Measurements from ENCODE around the gene PPP6R2.

PPP6R2 gene

DNA sequence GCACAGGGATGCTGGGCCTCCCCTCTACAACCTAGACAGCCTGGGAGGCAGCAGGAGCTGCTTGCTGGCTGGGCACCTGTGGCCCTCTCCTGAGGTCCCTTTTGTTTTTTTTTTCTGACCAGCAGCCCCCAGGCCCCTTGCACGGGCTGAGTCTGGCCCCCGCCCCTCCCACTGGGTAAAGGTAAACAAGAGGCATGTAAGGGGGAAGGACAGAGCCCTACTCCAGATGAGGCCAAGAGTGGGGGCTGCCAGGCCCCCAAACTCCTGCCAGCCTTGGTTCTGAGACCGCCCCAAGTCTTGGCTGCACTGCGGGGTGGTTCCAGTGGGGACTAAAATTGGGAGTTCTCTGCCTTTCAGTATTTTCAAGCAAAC, 44.9 kb upstream of the PPP6R2 start:
- no peak for DNase-seq (ENCODE audit: extremely low spot score)
- TF ChIP-seq, protein P1, sequence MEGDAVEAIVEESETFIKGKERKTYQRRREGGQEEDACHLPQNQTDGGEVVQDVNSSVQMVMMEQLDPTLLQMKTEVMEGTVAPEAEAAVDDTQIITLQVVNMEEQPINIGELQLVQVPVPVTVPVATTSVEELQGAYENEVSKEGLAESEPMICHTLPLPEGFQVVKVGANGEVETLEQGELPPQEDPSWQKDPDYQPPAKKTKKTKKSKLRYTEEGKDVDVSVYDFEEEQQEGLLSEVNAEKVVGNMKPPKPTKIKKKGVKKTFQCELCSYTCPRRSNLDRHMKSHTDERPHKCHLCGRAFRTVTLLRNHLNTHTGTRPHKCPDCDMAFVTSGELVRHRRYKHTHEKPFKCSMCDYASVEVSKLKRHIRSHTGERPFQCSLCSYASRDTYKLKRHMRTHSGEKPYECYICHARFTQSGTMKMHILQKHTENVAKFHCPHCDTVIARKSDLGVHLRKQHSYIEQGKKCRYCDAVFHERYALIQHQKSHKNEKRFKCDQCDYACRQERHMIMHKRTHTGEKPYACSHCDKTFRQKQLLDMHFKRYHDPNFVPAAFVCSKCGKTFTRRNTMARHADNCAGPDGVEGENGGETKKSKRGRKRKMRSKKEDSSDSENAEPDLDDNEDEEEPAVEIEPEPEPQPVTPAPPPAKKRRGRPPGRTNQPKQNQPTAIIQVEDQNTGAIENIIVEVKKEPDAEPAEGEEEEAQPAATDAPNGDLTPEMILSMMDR (IDR thresholded peaks at IDR 0.05; ENCODE audit: control extremely low read depth, extremely low read depth, low read depth, missing control alignments) = no peak
- CTCF ChIA-PET = interaction anchor here (1.3 to 8.4 kb wide), 5 partner anchors 8 to 44 kb away, joined by 3 to 68 read pairs (median 8); partner anchors contain the start of gene DENND6B
- POLR2A ChIA-PET = interaction anchor here (1.3 kb wide), 1 partner anchor 11 kb away, joined by 4 read pairs; no protein-coding TSS in a partner anchor

DNA sequence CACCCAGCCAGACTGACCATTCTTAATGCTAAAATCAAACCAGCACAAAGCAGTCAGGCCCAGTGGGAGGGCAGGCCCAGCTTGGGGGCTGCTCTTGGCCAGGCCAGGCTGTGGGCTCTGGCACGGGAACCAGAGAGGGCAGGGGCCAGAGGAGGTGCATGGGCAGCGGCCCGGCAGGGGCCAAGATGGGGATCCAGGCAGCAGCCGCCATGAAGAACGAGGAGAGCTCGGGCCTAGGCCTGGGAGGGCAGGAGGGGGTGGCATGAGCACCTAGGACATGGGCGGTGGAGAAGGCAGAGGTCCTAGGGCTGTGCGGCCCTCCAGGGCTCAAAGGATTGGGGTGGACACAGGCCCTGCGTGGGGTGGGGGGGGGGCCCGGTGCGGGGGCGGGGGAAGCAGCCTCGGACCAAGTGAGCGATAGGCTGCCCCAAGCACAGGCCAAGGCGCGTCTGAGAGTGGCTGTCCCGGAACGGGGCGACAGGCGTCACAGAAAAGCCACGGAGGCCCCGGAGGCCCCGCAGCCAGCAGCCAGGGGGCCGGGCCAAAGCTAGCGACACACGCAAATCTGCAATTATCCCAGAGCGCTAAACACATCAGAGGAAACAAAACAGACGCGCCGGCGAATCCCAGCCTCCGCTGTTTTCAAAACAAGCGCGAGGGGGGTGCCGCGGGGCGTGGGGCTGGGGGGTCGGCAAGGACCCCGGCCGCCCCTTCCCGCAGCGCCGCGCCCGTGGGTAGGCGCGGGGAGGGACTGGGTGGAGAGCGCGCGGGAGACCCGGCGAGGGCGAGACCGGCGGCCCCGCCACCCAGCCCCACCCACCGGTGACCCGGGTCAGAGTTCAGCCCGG, 44.0 kb upstream of the PPP6R2 start:
- DNase-seq (ENCODE audit: extremely low spot score) = no peak
- TF ChIP-seq, protein P1 (IDR thresholded peaks at IDR 0.05; ENCODE audit: control extremely low read depth, extremely low read depth, low read depth, missing control alignments) = no peak
- ChIA-PET POLR2A (no interaction called here), CTCF (interaction anchor here (1.4 to 4.0 kb wide), 4 partner anchors 9 to 28 kb away, joined by 3 to 12 read pairs (median 6); partner anchors contain the start of gene DENND6B)

DNA sequence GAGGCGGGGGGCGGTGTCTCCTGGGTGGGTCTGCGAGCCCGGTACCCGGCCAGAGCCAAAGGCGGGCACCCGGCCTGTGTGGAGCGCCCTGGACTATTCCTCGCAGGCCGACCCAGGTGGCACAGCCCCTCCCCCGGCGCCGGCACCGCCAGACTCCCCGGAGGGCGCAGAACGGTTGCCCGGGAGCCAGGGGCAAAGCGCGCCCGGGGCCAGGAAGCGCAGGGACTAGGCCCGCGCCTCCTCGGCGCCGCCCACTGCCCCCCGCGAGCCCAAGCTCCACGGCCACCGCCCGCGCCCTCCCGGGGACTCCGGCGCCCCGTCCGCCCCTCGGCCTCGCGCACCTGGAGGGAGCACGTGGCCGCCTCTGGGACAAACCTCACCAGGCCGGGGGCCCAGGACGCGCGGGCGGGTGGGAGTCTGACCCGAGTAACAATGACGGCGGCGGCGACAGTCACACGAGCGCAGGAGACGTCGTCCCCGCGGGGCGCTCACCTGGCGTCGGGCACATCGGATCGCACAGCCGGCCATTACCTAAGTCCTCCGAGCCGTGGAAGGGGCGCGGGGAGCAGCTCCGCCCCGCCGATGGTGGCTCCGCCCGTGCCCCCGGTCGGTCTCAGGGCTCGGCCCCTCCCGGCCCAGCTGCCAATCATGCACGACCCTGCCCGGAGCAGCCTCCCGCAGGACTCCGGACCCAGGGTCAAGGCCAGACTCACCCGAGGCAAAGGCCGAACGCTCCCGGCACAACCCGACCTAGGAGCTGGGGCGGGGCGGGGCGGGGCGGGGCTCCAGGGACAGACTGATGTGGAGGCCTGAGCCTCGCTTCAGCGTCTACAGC, 43.1 kb upstream of the PPP6R2 start:
- ChIA-PET POLR2A (no interaction called here), CTCF (interaction anchor here (0.9 to 4.0 kb wide), 5 partner anchors 10 to 27 kb away, joined by 3 to 12 read pairs (median 5); partner anchors contain the start of gene DENND6B)
- DNase-seq (ENCODE audit: extremely low spot score) = no peak
- TF ChIP-seq, protein P1 (IDR thresholded peaks at IDR 0.05; ENCODE audit: control extremely low read depth, extremely low read depth, low read depth, missing control alignments) = no peak

DNA sequence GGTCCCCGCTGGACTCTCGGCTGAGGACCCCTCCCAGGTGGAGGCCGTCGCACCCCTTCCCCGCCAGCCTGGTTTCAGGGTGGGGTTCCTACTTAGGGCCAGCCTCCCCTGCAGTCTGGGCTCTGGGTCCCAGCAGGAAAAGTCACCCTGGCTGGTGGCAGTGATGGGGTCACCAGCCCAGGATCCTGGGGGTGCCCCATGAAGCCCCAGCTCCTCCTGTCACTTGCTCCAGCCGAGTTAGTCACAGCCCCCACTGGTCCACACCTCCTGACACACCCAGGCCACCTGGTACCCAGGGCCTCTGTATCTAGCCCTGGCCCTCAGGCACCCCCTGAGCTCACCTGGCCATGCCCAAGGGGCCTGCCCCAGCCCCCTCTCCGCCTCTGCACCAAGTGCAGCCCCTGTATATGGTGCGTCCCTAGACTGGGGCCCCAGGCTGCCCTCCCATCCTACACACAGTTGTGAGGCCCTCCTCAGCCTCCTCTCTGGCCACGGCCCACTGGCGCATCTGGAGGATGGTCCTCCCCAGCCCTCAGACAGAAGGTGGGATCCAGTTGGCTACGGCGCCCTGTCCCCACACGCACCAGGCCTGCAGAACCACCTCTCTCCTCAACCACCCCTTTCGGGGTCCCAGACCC, 42.4 kb upstream of the PPP6R2 start:
- TF ChIP-seq, protein P1 (IDR thresholded peaks at IDR 0.05; ENCODE audit: control extremely low read depth, extremely low read depth, low read depth, missing control alignments) = no peak
- CTCF ChIA-PET = interaction anchor here (0.9 to 1.9 kb wide), 3 partner anchors 8 to 27 kb away, joined by 3 to 5 read pairs (median 4); no protein-coding TSS in a partner anchor
- POLR2A ChIA-PET = no interaction called here
- DNase-seq (ENCODE audit: extremely low spot score) = no peak

DNA sequence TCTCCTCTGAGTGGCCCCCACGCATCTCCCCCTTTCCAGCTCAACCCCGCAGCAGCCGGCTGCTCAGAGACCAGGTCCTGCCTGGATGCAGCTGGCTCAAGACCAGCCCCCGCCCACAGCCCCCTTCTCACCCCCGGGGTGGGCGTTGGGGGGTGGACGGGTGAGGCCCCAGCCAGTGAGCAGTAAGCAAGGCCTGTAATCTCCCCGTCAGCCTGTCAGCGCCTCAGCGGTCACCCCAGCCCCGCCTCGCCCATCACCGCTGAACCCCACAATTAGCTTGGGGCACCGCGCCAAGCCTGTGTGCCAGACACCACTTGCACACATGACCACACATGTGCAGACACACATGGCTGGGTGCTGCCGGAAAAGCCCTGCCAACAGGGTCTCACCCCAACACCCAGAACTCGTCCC, 41.5 kb upstream of the PPP6R2 start:
- no peak for DNase-seq (ENCODE audit: extremely low spot score)
- CTCF ChIA-PET = interaction anchor here (0.8 to 6.4 kb wide), 6 partner anchors 9 to 28 kb away, joined by 3 to 66 read pairs (median 3); no protein-coding TSS in a partner anchor
- POLR2A ChIA-PET = no interaction called here
- TF ChIP-seq, protein P1 (IDR thresholded peaks at IDR 0.05; ENCODE audit: control extremely low read depth, extremely low read depth, low read depth, missing control alignments) = no peak

Measured in GM10248 (cell line).